CD4-positive, alpha-beta T cell treated with Interleukin-12 subunit alpha and Interleukin-12 subunit beta, for 1 hour (primary cell): ENCODE results near the gene TRPM6.
"Not testable (repeated sequence)": the region's sequence is repeated elsewhere in the genome, so short reads cannot be mapped to it uniquely, and the experiment has no call there.

Source experiments
- DNase-seq: peaks from one replicate; pipeline ENCODE4 v3.0.0-alpha.2; 2020

The TRPM6 gene

GRCh38 chr9:74887041-74887980, at the start of gene TRPM6:
Gene TRPM6, minus strand, starts transcription at chr9:74887921. Its CDS starts 65 bp downstream, at chr9:74887856.
- DNase-seq, result peak; percentile 22

- DNase-seq, result no peak
Observed at GRCh38 chr9:74935008-74935407, 47.3 kb upstream of the TRPM6 start.

GRCh38 chr9:74921737-74922136, 34.0 kb upstream of the TRPM6 start:
- DNase-seq, result no peak

- DNase-seq, result no peak
Observed at GRCh38 chr9:74920944-74921626, 33.4 kb upstream of the TRPM6 start.

GRCh38 chr9:74910036-74910435, 22.3 kb upstream of the TRPM6 start:
- DNase-seq, result no peak

- no peak for DNase-seq
Observed at GRCh38 chr9:74908665-74909064, 20.9 kb upstream of the TRPM6 start.

- DNase-seq, result no peak
Observed at GRCh38 chr9:74907085-74907484, 19.4 kb upstream of the TRPM6 start.

- DNase-seq, result no peak
Observed at GRCh38 chr9:74901001-74901400, 13.3 kb upstream of the TRPM6 start.

- DNase-seq, result not testable (repeated sequence)
Observed at GRCh38 chr9:74888449-74888848, 728 bp upstream of the TRPM6 start.

GRCh38 chr9:74887981-74888370, 255 bp upstream of the TRPM6 start:
- DNase-seq, result no peak

GRCh38 chr9:74876382-74876949, 11.3 kb downstream of the TRPM6 start:
- no peak for DNase-seq

- no peak for DNase-seq
Observed at GRCh38 chr9:74875656-74876055, 12.1 kb downstream of the TRPM6 start.

GRCh38 chr9:74874220-74874619, 13.5 kb downstream of the TRPM6 start:
- DNase-seq, result no peak

GRCh38 chr9:74872619-74873233, 15.0 kb downstream of the TRPM6 start:
- no peak for DNase-seq

GRCh38 chr9:74867483-74867882, 20.2 kb downstream of the TRPM6 start:
- no peak for DNase-seq

GRCh38 chr9:74865177-74865576, 22.5 kb downstream of the TRPM6 start:
- DNase-seq, result no peak

- DNase-seq, result no peak
Observed at GRCh38 chr9:74861773-74862474, 25.8 kb downstream of the TRPM6 start.

GRCh38 chr9:74861071-74861470, 26.6 kb downstream of the TRPM6 start:
- no peak for DNase-seq

GRCh38 chr9:74860247-74860646, 27.5 kb downstream of the TRPM6 start:
- not testable (repeated sequence) for DNase-seq

- no peak for DNase-seq
Observed at GRCh38 chr9:74859786-74860185, 27.9 kb downstream of the TRPM6 start.

GRCh38 chr9:74858751-74859414, 28.8 kb downstream of the TRPM6 start:
- no peak for DNase-seq

- no peak for DNase-seq
Observed at GRCh38 chr9:74856989-74857388, 30.7 kb downstream of the TRPM6 start.
